ENCODE measurements around the gene DPYSL5.

DPYSL5 gene

DNA sequence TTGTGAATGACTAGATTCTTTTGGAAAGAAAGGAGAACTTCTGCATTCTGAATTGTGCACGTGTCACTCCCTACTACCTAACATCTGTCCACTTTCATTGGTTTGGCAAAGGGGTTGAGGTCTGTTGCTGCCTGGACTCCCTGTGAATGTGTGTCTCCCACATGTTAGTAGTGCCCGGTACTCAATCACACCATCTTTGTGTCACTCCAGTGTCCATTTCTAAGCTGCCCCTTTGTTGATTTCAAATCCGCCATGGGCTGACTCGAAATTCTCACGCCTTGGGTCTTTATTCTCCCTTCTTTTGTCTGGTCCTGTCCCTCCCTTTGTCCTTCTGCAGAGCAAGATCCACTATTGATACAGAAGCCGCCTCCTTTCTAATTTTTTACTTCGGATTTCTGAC lies 7.5 kb downstream of the DPYSL5 start:
- H3K4me1 ChIP-seq (ENCODE audit: insufficient read depth, low read length): no peaks in the 10 kb centered on the region
- no peak overlapping the region for H3K9ac ChIP-seq (ENCODE audit: low read depth, low read length)
- H3K9me3 ChIP-seq (ENCODE audit: insufficient read depth, low read depth, low read length): no peaks in the 10 kb centered on the region
- 88% methylated on average over 5 of the region's 7 CpGs for WGBS
- peaks cover 52% of the 10 kb centered on the region for H3K27me3 ChIP-seq (ENCODE audit: insufficient read depth, low read length)
- H3K27ac ChIP-seq (ENCODE audit: low read depth, low read length): no peak overlapping the region
- no peak overlapping the region for H3K4me3 ChIP-seq (ENCODE audit: low read length)
- no peaks in the 10 kb centered on the region for H3K36me3 ChIP-seq (ENCODE audit: insufficient read depth, low read length)

DNA sequence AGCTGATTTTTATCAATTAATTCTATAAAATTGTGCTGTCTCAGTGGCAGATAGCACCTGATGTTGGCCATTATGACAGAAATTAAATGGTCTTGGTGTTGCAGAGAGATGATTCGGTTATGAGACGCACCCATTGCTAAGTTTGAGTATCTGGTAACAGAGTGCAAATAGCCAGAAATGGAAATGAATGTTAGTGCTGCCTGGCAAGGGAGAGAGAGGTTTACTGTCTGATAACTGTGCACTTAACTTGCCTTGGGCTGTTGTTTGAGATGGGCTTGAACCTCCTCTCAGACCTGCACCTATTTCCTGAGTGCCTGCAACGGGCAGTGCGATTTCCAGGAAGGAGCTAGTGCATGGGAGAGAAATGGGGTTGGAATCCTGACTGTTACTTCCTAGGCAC lies 11.7 kb downstream of the DPYSL5 start:
- Histone ChIP-seq H3K27me3 (ENCODE audit: insufficient read depth, low read length) (peaks cover 16% of the 10 kb centered on the region), H3K36me3 (ENCODE audit: insufficient read depth, low read length) (no peaks in the 10 kb centered on the region), H3K4me1 (ENCODE audit: insufficient read depth, low read length) (no peaks in the 10 kb centered on the region), H3K9me3 (ENCODE audit: insufficient read depth, low read depth, low read length) (no peaks in the 10 kb centered on the region), H3K27ac (ENCODE audit: low read depth, low read length) (no peak overlapping the region), H3K9ac (ENCODE audit: low read depth, low read length) (no peak overlapping the region), H3K4me3 (ENCODE audit: low read length) (no peak overlapping the region)
- WGBS: 93% methylated on average over 4 of the region's 4 CpGs

DNA sequence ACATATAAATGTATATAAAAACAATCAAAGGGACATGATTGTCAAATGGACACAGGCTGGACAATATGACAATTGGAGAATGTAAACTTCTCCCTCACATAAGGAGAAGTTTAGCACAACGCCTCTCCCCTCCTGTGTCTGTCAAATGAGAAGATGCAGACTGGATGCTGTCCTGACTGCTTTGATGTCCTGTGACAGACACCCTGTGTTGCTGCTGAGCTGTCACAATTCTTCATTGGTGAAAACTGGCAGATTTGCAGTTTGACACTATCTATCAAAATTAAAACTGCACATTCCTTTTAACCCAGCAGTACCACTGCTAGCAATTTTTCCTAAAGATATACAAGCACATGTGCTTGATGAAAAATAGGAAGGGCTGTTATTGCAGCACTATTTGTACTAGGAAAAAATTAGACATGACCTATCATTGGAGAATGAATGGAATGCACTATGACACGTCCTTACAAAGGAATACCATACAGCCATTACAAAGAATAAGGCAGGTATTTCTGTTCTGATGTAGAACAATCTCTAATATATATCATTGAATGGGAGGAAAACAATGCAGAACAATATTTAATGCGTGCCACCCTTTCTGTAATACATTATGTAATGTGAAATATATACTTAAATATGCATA lies 12.4 kb downstream of the DPYSL5 start:
- H3K27me3 ChIP-seq (ENCODE audit: insufficient read depth, low read length): peaks cover 18% of the 10 kb centered on the region
- WGBS: 92% methylated on average over 1 of the region's 3 CpGs
- no peaks in the 10 kb centered on the region for H3K36me3 ChIP-seq (ENCODE audit: insufficient read depth, low read length)
- H3K9ac ChIP-seq (ENCODE audit: low read depth, low read length): no peak overlapping the region
- H3K27ac ChIP-seq (ENCODE audit: low read depth, low read length): no peak overlapping the region
- H3K9me3 ChIP-seq (ENCODE audit: insufficient read depth, low read depth, low read length): no peaks in the 10 kb centered on the region
- H3K4me3 ChIP-seq (ENCODE audit: low read length): no peak overlapping the region
- H3K4me1 ChIP-seq (ENCODE audit: insufficient read depth, low read length): no peaks in the 10 kb centered on the region

DNA sequence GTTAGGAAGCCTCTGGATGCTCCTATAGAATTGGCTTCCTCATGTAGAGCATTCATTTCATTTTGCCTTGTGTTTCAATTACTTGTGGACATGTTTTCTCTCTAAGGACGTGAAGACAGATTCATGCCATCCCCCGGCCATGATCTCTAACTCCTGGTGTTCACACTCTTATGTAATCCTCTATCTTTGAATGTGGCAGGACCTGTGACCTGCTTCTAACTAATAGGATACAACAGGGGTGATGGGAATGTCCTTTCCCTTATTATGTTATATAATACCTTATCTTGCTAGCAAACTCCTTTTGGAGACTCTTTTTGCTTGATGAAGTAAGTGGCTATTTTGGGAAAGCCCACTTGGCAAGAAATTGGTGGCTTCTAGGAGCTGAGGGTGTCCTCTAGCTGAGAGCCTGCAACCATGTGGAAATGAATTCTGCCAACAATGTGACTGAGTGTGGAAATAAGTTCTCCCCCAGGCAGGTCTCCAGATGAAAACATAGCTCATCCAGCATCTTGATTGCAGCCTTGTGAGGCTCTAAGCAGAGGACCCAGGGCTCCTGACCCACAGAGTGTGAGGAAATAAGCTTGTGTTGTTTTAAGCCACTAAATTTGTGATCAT lies 13.8 kb downstream of the DPYSL5 start:
- no peak overlapping the region for H3K4me3 ChIP-seq (ENCODE audit: low read length)
- no peaks in the 10 kb centered on the region for H3K9me3 ChIP-seq (ENCODE audit: insufficient read depth, low read depth, low read length)
- 93% methylated on average over 2 of the region's 2 CpGs for WGBS
- H3K36me3 ChIP-seq (ENCODE audit: insufficient read depth, low read length): no peaks in the 10 kb centered on the region
- no peak overlapping the region for H3K9ac ChIP-seq (ENCODE audit: low read depth, low read length)
- no peak overlapping the region for H3K27ac ChIP-seq (ENCODE audit: low read depth, low read length)
- H3K27me3 ChIP-seq (ENCODE audit: insufficient read depth, low read length): peaks cover 7% of the 10 kb centered on the region; the same call in 1 of the 2 replicates
- H3K4me1 ChIP-seq (ENCODE audit: insufficient read depth, low read length): no peaks in the 10 kb centered on the region

DNA sequence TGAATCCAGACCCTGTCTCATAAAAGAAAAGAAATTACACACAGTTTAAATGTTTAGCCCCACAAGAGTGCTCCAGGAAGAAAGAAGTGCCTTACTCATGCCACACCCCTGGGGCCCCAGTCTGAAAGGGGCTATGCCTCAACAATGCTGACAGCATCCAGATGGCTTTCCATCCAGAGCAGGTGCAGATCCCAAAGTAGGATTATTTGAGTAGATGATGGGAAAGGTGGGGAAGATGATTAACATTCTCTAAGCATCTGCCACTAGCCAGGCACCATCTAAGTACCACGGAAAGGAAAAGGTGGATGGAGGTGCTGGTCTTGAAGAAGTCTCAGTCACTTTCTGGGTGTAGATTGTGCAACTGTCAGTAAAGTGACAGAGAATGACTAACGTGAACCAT lies 16.3 kb downstream of the DPYSL5 start:
- whole genome bisulfite sequencing: 88% methylated on average over 2 of the region's 2 CpGs
- Histone ChIP-seq H3K4me3 (ENCODE audit: low read length) (no peak overlapping the region), H3K4me1 (ENCODE audit: insufficient read depth, low read length) (no peaks in the 10 kb centered on the region), H3K27ac (ENCODE audit: low read depth, low read length) (no peak overlapping the region), H3K27me3 (ENCODE audit: insufficient read depth, low read length) (peaks cover 7% of the 10 kb centered on the region; the same call in 1 of the 2 replicates), H3K9ac (ENCODE audit: low read depth, low read length) (no peak overlapping the region), H3K36me3 (ENCODE audit: insufficient read depth, low read length) (no peaks in the 10 kb centered on the region), H3K9me3 (ENCODE audit: insufficient read depth, low read depth, low read length) (no peaks in the 10 kb centered on the region)

DNA sequence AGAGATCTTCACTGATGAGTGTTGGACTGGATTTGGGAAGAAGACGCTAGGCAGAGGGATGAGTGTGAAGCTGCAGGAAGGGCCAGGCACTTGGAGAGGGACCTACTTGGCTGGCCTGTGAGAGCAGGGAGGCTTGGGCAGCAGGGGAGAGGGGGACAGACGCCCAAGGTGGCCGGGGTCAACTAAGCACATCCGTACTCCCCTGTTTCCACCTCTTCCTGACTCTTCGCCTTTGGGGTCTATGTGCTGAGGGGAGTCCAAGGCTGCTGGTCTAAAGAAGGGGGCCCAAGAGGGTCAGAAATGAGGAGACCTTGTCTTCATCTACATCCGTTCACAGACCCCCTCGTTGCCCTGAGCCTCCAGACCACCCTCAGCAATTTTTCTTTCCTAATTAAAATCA lies 16.7 kb downstream of the DPYSL5 start:
- no peak overlapping the region for H3K4me3 ChIP-seq (ENCODE audit: low read length)
- no peaks in the 10 kb centered on the region for H3K9me3 ChIP-seq (ENCODE audit: insufficient read depth, low read depth, low read length)
- H3K9ac ChIP-seq (ENCODE audit: low read depth, low read length): no peak overlapping the region
- H3K27me3 ChIP-seq (ENCODE audit: insufficient read depth, low read length): peaks cover 7% of the 10 kb centered on the region; the same call in 1 of the 2 replicates
- WGBS: 94% methylated on average over 4 of the region's 7 CpGs
- H3K36me3 ChIP-seq (ENCODE audit: insufficient read depth, low read length): no peaks in the 10 kb centered on the region
- no peaks in the 10 kb centered on the region for H3K4me1 ChIP-seq (ENCODE audit: insufficient read depth, low read length)
- H3K27ac ChIP-seq (ENCODE audit: low read depth, low read length): no peak overlapping the region

DNA sequence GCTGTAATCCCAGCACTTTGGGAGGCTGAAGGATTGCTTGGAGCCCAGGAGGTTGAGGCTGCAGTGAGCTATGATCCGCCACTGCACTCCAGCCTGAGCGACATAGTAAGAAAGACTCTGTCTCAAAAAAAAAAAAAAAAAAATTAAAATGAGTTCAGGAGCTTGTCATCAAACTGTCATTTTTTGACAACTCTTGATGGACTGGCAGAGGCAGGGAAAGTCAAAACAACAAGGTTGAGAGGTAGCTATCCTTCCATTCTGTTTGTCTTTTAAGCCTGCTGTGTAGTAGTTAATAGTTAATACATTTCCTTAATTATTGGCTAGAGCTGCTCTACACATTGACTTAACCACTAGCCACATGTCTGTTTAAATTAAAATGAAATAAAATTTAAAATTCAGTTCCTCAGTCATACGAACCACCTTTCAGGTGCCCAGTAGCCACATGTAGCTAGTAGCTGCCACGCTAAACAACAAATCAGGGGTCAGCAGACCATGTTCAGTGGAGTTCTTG lies 22.7 kb downstream of the DPYSL5 start:
- H3K36me3 ChIP-seq (ENCODE audit: insufficient read depth, low read length): no peaks in the 10 kb centered on the region
- no peaks in the 10 kb centered on the region for H3K4me1 ChIP-seq (ENCODE audit: insufficient read depth, low read length)
- H3K9me3 ChIP-seq (ENCODE audit: insufficient read depth, low read depth, low read length): no peaks in the 10 kb centered on the region
- H3K27ac ChIP-seq (ENCODE audit: low read depth, low read length): no peak overlapping the region
- 86% methylated on average over 4 of the region's 4 CpGs for WGBS
- no peak overlapping the region for H3K4me3 ChIP-seq (ENCODE audit: low read length)
- H3K27me3 ChIP-seq (ENCODE audit: insufficient read depth, low read length): peaks cover 34% of the 10 kb centered on the region
- H3K9ac ChIP-seq (ENCODE audit: low read depth, low read length): no peak overlapping the region

DNA sequence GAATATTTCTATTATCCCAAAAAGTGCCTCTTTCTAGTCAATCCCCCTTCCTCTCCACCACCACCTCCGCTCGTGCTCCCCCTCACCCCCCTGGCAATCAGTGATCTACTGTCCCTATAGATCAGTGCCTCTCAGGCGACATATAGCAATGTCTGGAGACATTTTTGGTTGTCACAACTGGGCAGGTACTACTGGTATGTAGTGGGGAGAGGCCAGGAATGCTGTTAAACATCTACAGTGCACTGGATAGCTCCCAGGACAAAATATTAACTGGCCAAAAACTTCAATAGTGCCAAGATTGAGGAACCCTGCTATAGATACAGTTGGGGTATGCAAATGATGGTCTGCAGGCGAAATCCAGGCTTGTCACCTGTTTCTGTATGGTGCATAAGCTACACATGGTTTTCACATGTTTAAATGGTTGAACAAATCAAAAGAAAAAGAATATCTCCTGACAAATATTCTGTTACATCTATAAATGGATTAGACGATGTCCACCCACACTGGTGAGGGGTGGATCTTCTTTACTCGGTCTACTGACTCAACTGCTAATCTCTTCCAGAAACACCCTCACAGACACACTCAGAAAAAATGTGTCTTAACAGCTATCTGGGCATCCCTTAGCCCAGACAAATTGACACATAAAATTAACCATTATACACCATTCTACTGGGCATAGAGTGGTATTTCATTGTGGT lies 25.5 kb downstream of the DPYSL5 start:
- WGBS: 86% methylated on average over 6 of the region's 6 CpGs
- Histone ChIP-seq H3K9me3 (ENCODE audit: insufficient read depth, low read depth, low read length) (no peaks in the 10 kb centered on the region), H3K4me1 (ENCODE audit: insufficient read depth, low read length) (no peaks in the 10 kb centered on the region), H3K4me3 (ENCODE audit: low read length) (no peak overlapping the region), H3K36me3 (ENCODE audit: insufficient read depth, low read length) (no peaks in the 10 kb centered on the region), H3K27ac (ENCODE audit: low read depth, low read length) (no peak overlapping the region), H3K9ac (ENCODE audit: low read depth, low read length) (no peak overlapping the region), H3K27me3 (ENCODE audit: insufficient read depth, low read length) (peaks cover 34% of the 10 kb centered on the region)

DNA sequence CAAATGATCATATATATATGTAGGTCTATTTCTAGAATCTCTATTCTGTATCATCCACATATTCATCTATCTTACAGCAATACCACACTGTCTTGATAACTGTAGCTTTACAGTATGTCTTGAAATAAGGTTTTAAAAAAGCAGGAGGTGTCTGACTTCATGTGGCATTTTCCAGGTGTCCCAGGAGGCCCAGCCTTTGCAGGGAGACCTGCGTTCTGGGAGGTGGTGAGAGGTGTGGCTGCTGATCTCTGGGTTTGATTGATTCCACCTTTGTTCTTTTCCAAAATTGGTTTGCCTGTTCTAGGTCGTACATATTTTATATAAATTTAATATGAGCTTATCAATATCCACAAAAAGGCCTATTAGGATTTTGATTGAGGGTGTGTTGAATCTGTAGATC lies 26.6 kb downstream of the DPYSL5 start:
- Histone ChIP-seq H3K4me1 (ENCODE audit: insufficient read depth, low read length) (no peaks in the 10 kb centered on the region), H3K36me3 (ENCODE audit: insufficient read depth, low read length) (peaks cover 2% of the 10 kb centered on the region; the same call in 1 of the 2 replicates), H3K9me3 (ENCODE audit: insufficient read depth, low read depth, low read length) (no peaks in the 10 kb centered on the region), H3K27me3 (ENCODE audit: insufficient read depth, low read length) (peaks cover 34% of the 10 kb centered on the region), H3K9ac (ENCODE audit: low read depth, low read length) (no peak overlapping the region), H3K27ac (ENCODE audit: low read depth, low read length) (no peak overlapping the region), H3K4me3 (ENCODE audit: low read length) (no peak overlapping the region)
- 95% methylated on average over 1 of the region's 2 CpGs for WGBS

DNA sequence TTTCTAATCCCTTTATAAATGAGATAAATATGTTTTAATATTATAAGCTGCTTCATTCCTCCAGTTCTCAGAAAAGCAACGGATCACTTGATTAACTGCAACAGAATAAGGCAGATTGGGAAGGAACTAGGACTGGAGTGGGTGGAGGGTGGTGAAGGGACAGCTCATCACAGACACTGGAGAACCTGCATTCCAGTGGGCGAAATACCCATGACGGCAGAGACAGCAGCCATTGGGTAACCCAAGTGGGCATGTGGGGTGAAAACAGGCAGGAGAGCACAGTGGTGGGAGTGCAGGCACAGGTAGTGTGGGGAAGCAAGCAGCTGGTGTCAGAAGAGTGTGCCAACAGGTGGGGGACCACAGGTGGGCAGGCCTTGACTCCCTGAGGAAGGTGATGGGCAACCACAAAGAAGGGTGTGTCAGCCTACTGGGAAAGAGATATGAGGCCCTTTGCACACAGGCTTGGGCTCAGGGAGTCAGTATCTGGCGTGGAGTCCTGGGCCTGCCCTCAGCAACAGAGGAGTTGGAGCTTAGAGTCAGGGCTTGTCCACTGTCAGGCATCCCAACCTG lies 27.2 kb downstream of the DPYSL5 start:
- no peak overlapping the region for H3K27ac ChIP-seq (ENCODE audit: low read depth, low read length)
- peaks cover 33% of the 10 kb centered on the region for H3K27me3 ChIP-seq (ENCODE audit: insufficient read depth, low read length)
- no peaks in the 10 kb centered on the region for H3K4me1 ChIP-seq (ENCODE audit: insufficient read depth, low read length)
- peaks cover 2% of the 10 kb centered on the region; the same call in 1 of the 2 replicates for H3K36me3 ChIP-seq (ENCODE audit: insufficient read depth, low read length)
- H3K9me3 ChIP-seq (ENCODE audit: insufficient read depth, low read depth, low read length): no peaks in the 10 kb centered on the region
- WGBS: 90% methylated on average over 4 of the region's 4 CpGs
- no peak overlapping the region for H3K9ac ChIP-seq (ENCODE audit: low read depth, low read length)
- H3K4me3 ChIP-seq (ENCODE audit: low read length): no peak overlapping the region

DNA sequence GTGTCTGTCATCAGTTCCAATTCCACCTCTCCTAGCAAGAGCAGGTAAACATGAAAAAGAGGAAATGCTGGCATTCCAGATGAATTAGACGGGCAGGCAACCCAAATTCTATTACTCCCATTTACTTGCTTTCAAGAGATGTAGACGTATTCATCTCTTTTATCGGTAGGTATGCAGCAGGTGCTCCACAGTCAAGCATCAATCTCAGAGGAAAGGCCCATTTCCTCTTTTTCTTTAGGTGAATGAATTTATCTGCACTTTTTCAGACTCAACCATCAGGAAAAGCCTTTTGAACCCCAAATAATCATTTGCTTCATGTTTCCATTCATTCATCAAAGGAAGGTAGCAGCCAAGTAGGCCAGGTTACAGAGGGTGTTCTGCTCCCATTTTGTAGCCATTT lies 27.9 kb downstream of the DPYSL5 start:
- no peak overlapping the region for H3K4me3 ChIP-seq (ENCODE audit: low read length)
- 93% methylated on average over 3 of the region's 3 CpGs for WGBS

More for the DNA sequence above, 27.9 kb downstream of the DPYSL5 start:
- Histone ChIP-seq H3K27ac (ENCODE audit: low read depth, low read length) (no peak overlapping the region), H3K27me3 (ENCODE audit: insufficient read depth, low read length) (peaks cover 27% of the 10 kb centered on the region), H3K9me3 (ENCODE audit: insufficient read depth, low read depth, low read length) (no peaks in the 10 kb centered on the region), H3K4me1 (ENCODE audit: insufficient read depth, low read length) (no peaks in the 10 kb centered on the region), H3K36me3 (ENCODE audit: insufficient read depth, low read length) (peaks cover 2% of the 10 kb centered on the region; the same call in 1 of the 2 replicates), H3K9ac (ENCODE audit: low read depth, low read length) (no peak overlapping the region)
